IPS-18a (cell line): ENCODE data around the gene ABT1.

Source experiments
- H3K27ac ChIP-seq: one replicate; pipeline ENCODE4 v1.5.1; 2013; ENCODE audit warnings: low read length
- H3K27me3 ChIP-seq: one replicate; pipeline ENCODE4 v1.6.1; 2013; ENCODE audit warnings: mild to moderate bottlenecking, low read length; ENCODE audit not compliant: control insufficient read depth, insufficient read depth
- H3K36me3 ChIP-seq: one replicate; pipeline ENCODE4 v1.6.1; 2013; ENCODE audit warnings: low read depth, low read length; ENCODE audit not compliant: control insufficient read depth
- H3K4me1 ChIP-seq: one replicate; pipeline ENCODE4 v1.6.1; 2013; ENCODE audit warnings: low read depth, low read length; ENCODE audit not compliant: control insufficient read depth
- H3K4me3 ChIP-seq: one replicate; pipeline ENCODE4 v1.5.1; 2013; ENCODE audit warnings: low read length
- H3K9ac ChIP-seq: one replicate; pipeline ENCODE4 v1.6.1; 2013; ENCODE audit warnings: mild to moderate bottlenecking, low read length, moderate library complexity
- H3K9me3 ChIP-seq: one replicate; pipeline ENCODE4 v1.6.1; 2013; ENCODE audit warnings: low read depth, low read length; ENCODE audit not compliant: control insufficient read depth

ABT1 gene

GRCh38 chr6:26613689-26614683, 17.2 kb downstream of the ABT1 start:
- no peak overlapping the region for H3K27ac ChIP-seq
- peaks cover 59% of the 10 kb centered on the region for H3K27me3 ChIP-seq
- H3K9me3 ChIP-seq = no peaks in the 10 kb centered on the region
- H3K9ac ChIP-seq = peak overlapping the region; percentile 22
- H3K4me3 ChIP-seq = peak overlapping the region; percentile 83
- no peaks in the 10 kb centered on the region for H3K36me3 ChIP-seq
- H3K4me1 ChIP-seq = peaks cover 6% of the 10 kb centered on the region

DNA sequence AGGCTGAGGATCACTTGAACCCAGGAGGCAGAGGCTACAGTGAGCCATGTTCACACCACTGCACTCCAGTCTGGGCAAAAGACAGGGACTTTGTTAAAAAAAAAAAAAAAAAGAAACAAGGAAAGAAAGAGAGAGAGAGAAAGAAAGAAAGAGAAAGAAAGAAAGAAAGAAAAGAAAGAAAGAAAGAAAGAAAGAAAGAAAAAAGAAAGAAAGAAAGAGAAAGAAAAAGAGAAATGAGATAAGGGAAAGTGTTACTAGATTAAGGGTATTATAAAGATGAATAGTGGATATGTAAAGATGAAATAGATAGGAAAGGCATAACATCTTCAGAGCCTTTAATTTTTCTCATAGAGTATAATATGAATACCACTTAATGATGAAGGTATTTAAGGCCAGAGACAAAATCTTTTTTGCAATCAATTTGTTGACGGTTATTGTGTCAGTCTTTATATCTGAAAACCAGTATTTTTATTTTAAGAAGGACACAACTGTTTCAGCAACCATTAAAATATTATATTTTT, 26.6 kb downstream of the ABT1 start:
- no peaks in the 10 kb centered on the region for H3K27me3 ChIP-seq
- no peak overlapping the region for H3K4me3 ChIP-seq
- no peak overlapping the region for H3K9ac ChIP-seq
- H3K27ac ChIP-seq = no peak overlapping the region
- H3K9me3 ChIP-seq = peaks cover 3% of the 10 kb centered on the region
- H3K36me3 ChIP-seq = no peaks in the 10 kb centered on the region
- H3K4me1 ChIP-seq = no peaks in the 10 kb centered on the region

DNA sequence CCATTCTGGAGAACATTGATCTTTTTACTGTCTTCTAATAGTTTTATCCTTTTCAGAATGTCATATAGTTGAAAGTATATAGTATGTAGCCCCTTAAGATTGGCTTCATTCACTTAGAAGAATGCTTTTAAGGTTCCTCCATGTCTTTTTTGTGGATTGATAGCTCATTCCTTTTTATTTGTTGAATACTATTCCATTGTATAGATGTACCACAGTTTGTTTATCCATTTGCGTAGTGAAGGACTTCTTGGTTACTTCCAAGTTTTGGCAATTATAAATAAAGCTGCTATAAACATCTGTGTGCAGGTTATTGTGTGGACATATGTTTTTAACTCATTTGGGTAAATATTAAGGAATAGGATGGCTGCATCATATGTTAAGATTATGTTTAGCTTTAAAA, 27.8 kb downstream of the ABT1 start:
- H3K4me1 ChIP-seq = no peaks in the 10 kb centered on the region
- no peak overlapping the region for H3K27ac ChIP-seq
- H3K36me3 ChIP-seq = no peaks in the 10 kb centered on the region
- H3K27me3 ChIP-seq = no peaks in the 10 kb centered on the region
- H3K9me3 ChIP-seq = peaks cover 3% of the 10 kb centered on the region
- no peak overlapping the region for H3K9ac ChIP-seq
- no peak overlapping the region for H3K4me3 ChIP-seq

GRCh38 chr6:26627843-26628242, 31.1 kb downstream of the ABT1 start:
- Histone ChIP-seq H3K9ac (no peak overlapping the region), H3K36me3 (no peaks in the 10 kb centered on the region), H3K27me3 (no peaks in the 10 kb centered on the region), H3K4me3 (no peak overlapping the region), H3K9me3 (peaks cover 3% of the 10 kb centered on the region), H3K27ac (no peak overlapping the region), H3K4me1 (no peaks in the 10 kb centered on the region)

GRCh38 chr6:26629359-26629758, 32.6 kb downstream of the ABT1 start:
- Histone ChIP-seq H3K36me3 (no peaks in the 10 kb centered on the region), H3K9ac (no peak overlapping the region), H3K27ac (no peak overlapping the region), H3K4me1 (no peaks in the 10 kb centered on the region), H3K4me3 (no peak overlapping the region), H3K9me3 (peaks cover 2% of the 10 kb centered on the region), H3K27me3 (no peaks in the 10 kb centered on the region)

DNA sequence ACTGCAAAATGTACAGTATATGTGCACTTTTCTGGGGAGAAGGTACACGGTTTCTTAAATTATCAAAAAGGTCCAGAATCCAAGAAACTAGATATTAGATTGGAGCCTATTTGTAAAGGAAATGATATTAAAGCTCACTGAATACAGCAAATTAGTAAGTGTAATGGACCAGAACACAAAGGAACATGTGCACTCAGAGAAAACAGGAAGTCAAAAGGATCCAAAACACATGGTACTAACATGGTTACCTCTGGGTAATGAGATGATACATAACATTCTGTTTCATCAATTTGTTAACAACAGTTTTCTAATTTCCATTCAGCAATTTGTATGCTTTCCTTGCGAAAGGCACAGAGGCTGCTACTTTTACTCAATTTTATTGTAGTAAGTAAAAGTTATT, 44.1 kb downstream of the ABT1 start:
- Histone ChIP-seq H3K4me1 (no peaks in the 10 kb centered on the region), H3K4me3 (no peak overlapping the region), H3K27ac (no peak overlapping the region), H3K27me3 (no peaks in the 10 kb centered on the region), H3K36me3 (peaks cover 31% of the 10 kb centered on the region), H3K9ac (no peak overlapping the region), H3K9me3 (no peaks in the 10 kb centered on the region)

DNA sequence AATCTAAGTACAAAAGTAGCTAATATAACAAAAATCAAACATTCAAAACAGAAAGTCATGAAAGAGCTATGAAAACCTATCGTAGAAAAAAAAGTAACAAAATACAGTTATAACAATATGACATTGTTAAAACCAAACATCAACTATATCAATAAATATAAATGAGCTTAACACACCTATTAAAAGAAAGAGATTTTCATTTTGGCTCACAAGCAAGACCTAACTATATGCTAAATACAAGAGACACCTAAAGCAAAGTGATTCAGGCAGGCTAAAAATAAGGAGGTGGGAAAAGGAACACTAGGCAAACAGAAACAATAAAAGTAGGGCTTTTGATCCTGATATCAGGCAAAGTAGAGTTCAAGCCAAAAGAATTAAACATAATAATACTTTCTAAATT, 49.3 kb downstream of the ABT1 start:
- Histone ChIP-seq H3K9ac (no peak overlapping the region), H3K27ac (no peak overlapping the region), H3K4me1 (no peaks in the 10 kb centered on the region), H3K9me3 (peaks cover 7% of the 10 kb centered on the region), H3K4me3 (no peak overlapping the region), H3K27me3 (no peaks in the 10 kb centered on the region), H3K36me3 (peaks cover 19% of the 10 kb centered on the region)
